Activated CD4-positive, CD25-positive, alpha-beta regulatory T cell treated with anti-CD3 and anti-CD28 coated beads, Interleukin-2, amount 50 U/mL, for 24 hours (primary cell): ENCODE results near the gene TRPC4AP.
"Not testable (repeated sequence)": the region's sequence is repeated elsewhere in the genome, so short reads cannot be mapped to it uniquely, and the experiment has no call there.

Source experiments
- ATAC-seq, 2 donors: fragments of 150-1000 bp; cut with Tn5 transposase; one replicate each; pipeline ENCODE4 v1.10.0; 2021; ENCODE audit warnings: mild to moderate bottlenecking in 1 of 2, moderate library complexity in 1 of 2

The TRPC4AP gene

GRCh38 chr20:35055445-35056276 is 36.9 kb downstream of the TRPC4AP start:
- ATAC-seq = peak; percentile 84 to 91

GRCh38 chr20:35054814-35055213 is 37.8 kb downstream of the TRPC4AP start:
- ATAC-seq = peak in 1 of 2 donors; percentile 27

- ATAC-seq = not testable (repeated sequence)
Measured at GRCh38 chr20:35052616-35053015, 40.0 kb downstream of the TRPC4AP start.

GRCh38 chr20:35049776-35050352 is 42.7 kb downstream of the TRPC4AP start:
- no peak for ATAC-seq

GRCh38 chr20:35048739-35049138 is 43.9 kb downstream of the TRPC4AP start:
- ATAC-seq = no peak

- ATAC-seq = no peak
Measured at GRCh38 chr20:35042268-35042667, 50.3 kb downstream of the TRPC4AP start.

- ATAC-seq = no peak
Measured at GRCh38 chr20:35040646-35041045, 52.0 kb downstream of the TRPC4AP start.

- no peak for ATAC-seq
Measured at GRCh38 chr20:35039846-35040489, 52.6 kb downstream of the TRPC4AP start.

GRCh38 chr20:35039146-35039545 is 53.5 kb downstream of the TRPC4AP start:
- no peak for ATAC-seq

GRCh38 chr20:35034145-35034544 is 58.5 kb downstream of the TRPC4AP start:
- no peak for ATAC-seq

GRCh38 chr20:35030136-35030535 is 62.5 kb downstream of the TRPC4AP start:
- no peak for ATAC-seq

- no peak for ATAC-seq
Measured at GRCh38 chr20:35027301-35027700, 65.3 kb downstream of the TRPC4AP start.

GRCh38 chr20:35025116-35025515 is 67.5 kb downstream of the TRPC4AP start:
- no peak for ATAC-seq

- ATAC-seq = no peak
Measured at GRCh38 chr20:35023624-35024023, 69.0 kb downstream of the TRPC4AP start.

- ATAC-seq = no peak
Measured at GRCh38 chr20:35021831-35022230, 70.8 kb downstream of the TRPC4AP start.

- no peak for ATAC-seq
Measured at GRCh38 chr20:35021063-35021462, 71.5 kb downstream of the TRPC4AP start.

GRCh38 chr20:35020108-35020928 is 72.3 kb downstream of the TRPC4AP start:
- no peak for ATAC-seq

GRCh38 chr20:35018590-35019371 is 73.8 kb downstream of the TRPC4AP start:
- ATAC-seq = no peak

GRCh38 chr20:35017099-35017835 is 75.3 kb downstream of the TRPC4AP start:
- ATAC-seq = no peak

- no peak for ATAC-seq
Measured at GRCh38 chr20:35015863-35016193, 76.8 kb downstream of the TRPC4AP start.

GRCh38 chr20:35014537-35014936 is 78.1 kb downstream of the TRPC4AP start:
- no peak for ATAC-seq
